ENCODE results near the gene LAGE3. TPM values are rescaled to one million over a fixed set of nuclear protein-coding genes. Genes with fewer than 3 reads are reported as not detected.

LAGE3 gene
- total and polyA plus RNA-seq, 2 of the 13 experiments (the other 11 are each of a cell fraction or from before 2014, with no cell fraction given) = 7.6 to 12.7 TPM

- TF ChIP-seq AFF4 (CRISPR knock-in tag; IDR thresholded peaks at IDR 0.05) (no peak), JUND (CRISPR knock-in tag; IDR thresholded peaks at IDR 0.05) (no peak), GABPB1 (CRISPR knock-in tag; IDR thresholded peaks at IDR 0.05) (peak; percentile 42; the same call in 1 of the 2 replicates), ZNF318 (CRISPR knock-in tag; IDR thresholded peaks at IDR 0.05) (no peak), DR1 (CRISPR knock-in tag; IDR thresholded peaks at IDR 0.05) (no peak), ZNF605 (CRISPR knock-in tag; IDR thresholded peaks at IDR 0.05) (no peak)
Measured at GRCh38 chrX:154486052-154486395, 6.9 kb upstream of the LAGE3 start (continued).
